ENCODE data around the gene GLCCI1.

DNA sequence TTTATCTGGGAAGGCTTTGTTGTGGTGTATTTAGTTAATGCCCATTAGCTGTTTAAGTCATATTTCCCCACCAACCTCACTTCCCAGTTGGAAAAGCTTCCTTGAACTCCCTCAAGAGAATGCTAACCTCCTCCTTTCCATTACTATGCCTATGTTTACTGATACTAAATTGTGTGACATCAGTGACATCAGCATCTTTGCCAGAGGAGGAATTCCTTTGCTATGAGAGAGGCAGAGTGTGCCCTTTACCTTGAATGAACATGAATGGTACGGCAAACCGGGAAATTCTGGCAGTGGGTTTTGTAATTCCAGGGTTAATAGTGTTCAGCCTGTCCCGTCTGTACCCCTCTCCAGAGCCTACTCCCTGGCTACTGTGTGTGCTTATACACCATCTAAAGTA, 22.1 kb upstream of the GLCCI1 start:
- no peak for TF ChIP-seq ZNF565 (CRISPR knock-in tag; conservative IDR thresholded peaks at IDR 0.05; ENCODE audit: low read depth)
- no peak for TF ChIP-seq ZFP3 (CRISPR knock-in tag; IDR thresholded peaks at IDR 0.05)
- no peak for TF ChIP-seq ARNTL (CRISPR knock-in tag; IDR thresholded peaks at IDR 0.05; ENCODE audit: borderline replicate concordance, low read depth)
- TF ChIP-seq ESRRG (CRISPR knock-in tag; IDR thresholded peaks at IDR 0.05): no peak
- TF ChIP-seq GLIS3 (CRISPR knock-in tag; IDR thresholded peaks at IDR 0.05): no peak
- TF ChIP-seq, protein P1, sequence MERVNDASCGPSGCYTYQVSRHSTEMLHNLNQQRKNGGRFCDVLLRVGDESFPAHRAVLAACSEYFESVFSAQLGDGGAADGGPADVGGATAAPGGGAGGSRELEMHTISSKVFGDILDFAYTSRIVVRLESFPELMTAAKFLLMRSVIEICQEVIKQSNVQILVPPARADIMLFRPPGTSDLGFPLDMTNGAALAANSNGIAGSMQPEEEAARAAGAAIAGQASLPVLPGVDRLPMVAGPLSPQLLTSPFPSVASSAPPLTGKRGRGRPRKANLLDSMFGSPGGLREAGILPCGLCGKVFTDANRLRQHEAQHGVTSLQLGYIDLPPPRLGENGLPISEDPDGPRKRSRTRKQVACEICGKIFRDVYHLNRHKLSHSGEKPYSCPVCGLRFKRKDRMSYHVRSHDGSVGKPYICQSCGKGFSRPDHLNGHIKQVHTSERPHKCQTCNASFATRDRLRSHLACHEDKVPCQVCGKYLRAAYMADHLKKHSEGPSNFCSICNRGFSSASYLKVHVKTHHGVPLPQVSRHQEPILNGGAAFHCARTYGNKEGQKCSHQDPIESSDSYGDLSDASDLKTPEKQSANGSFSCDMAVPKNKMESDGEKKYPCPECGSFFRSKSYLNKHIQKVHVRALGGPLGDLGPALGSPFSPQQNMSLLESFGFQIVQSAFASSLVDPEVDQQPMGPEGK (CRISPR knock-in tag; IDR thresholded peaks at IDR 0.05; ENCODE audit: borderline replicate concordance): no peak
- TF ChIP-seq CREB5 (CRISPR knock-in tag; IDR thresholded peaks at IDR 0.05; ENCODE audit: low read depth): no peak
- TF ChIP-seq RARB (CRISPR knock-in tag; IDR thresholded peaks at IDR 0.05): no peak
- no peak for TF ChIP-seq CSRNP3 (CRISPR knock-in tag; IDR thresholded peaks at IDR 0.05)
- no peak for TF ChIP-seq ZC3H10 (CRISPR knock-in tag; IDR thresholded peaks at IDR 0.05)
- no peak for TF ChIP-seq CSDC2 (CRISPR knock-in tag; IDR thresholded peaks at IDR 0.05)
- no peak for TF ChIP-seq ZFP30 (CRISPR knock-in tag; IDR thresholded peaks at IDR 0.05)

Data from SK-N-SH treated with all-trans-retinoic acid at 6 μM for 48 hours (cell line).